Esophagus (tissue), 2 donors: Measurements from ENCODE around the gene CYSRT1. TPM values are rescaled to one million over a fixed set of nuclear protein-coding genes. Genes with fewer than 3 reads are reported as not detected.

Source experiments
- H3K27ac ChIP-seq, 2 donors: one replicate each; pipeline ENCODE4 v1.5.1; 2013; ENCODE audit warnings: low read depth in 2 of 2, mild to moderate bottlenecking in 2 of 2, inconsistent platforms in 1 of 2, low read length in 1 of 2, moderate library complexity in 1 of 2
- H3K27me3 ChIP-seq, 2 donors: one replicate each; pipeline ENCODE4 v1.6.1; 2013; ENCODE audit warnings: low read length in 2 of 2, control low read depth in 1 of 2, mild to moderate bottlenecking in 1 of 2; ENCODE audit not compliant: insufficient read depth in 2 of 2, control insufficient read depth in 1 of 2
- H3K36me3 ChIP-seq, 2 donors: one replicate each; pipeline ENCODE4 v1.6.1; 2013; ENCODE audit warnings: low read length in 1 of 2; ENCODE audit not compliant: control insufficient read depth in 2 of 2, insufficient read depth in 2 of 2
- H3K4me1 ChIP-seq, 2 donors: one replicate each; pipeline ENCODE4 v1.6.1; 2013; ENCODE audit warnings: low read length in 1 of 2; ENCODE audit not compliant: control insufficient read depth in 2 of 2, insufficient read depth in 2 of 2
- H3K4me3 ChIP-seq, 2 donors: one replicate each; pipeline ENCODE4 v1.5.1; 2013; ENCODE audit warnings: low read length in 2 of 2, mild to moderate bottlenecking in 2 of 2, low read depth in 1 of 2, moderate library complexity in 1 of 2
- H3K9me3 ChIP-seq, 2 donors: one replicate each; pipeline ENCODE4 v1.6.1; 2013; ENCODE audit warnings: mild to moderate bottlenecking in 2 of 2, low read depth in 1 of 2, low read length in 1 of 2, moderate library complexity in 1 of 2; ENCODE audit not compliant: control insufficient read depth in 2 of 2, insufficient read depth in 1 of 2
- WGBS, 2 donors: extraction: QIAGEN DNeasy Blood & Tissue Kit; methylation state at CpG; one replicate each; pipeline ENCODE4 v1.1.7; 2013; 5-methylcytosine and 5-hydroxymethylcytosine counted together
- polyA plus RNA-seq, 2 donors: library from polyadenylated mRNA; stranded (reverse); fragments of 200-250 nt; gene quantifications; one replicate each; pipeline ENCODE4 v1.2.3, GENCODE V29; 2013
- donor health status: healthy with polysubstance abuse.
- donor health status: Bipolar disorder and iron deficiency.

Gene CYSRT1
- polyA plus RNA-seq, 2 donors = 334 to 342 TPM

DNA sequence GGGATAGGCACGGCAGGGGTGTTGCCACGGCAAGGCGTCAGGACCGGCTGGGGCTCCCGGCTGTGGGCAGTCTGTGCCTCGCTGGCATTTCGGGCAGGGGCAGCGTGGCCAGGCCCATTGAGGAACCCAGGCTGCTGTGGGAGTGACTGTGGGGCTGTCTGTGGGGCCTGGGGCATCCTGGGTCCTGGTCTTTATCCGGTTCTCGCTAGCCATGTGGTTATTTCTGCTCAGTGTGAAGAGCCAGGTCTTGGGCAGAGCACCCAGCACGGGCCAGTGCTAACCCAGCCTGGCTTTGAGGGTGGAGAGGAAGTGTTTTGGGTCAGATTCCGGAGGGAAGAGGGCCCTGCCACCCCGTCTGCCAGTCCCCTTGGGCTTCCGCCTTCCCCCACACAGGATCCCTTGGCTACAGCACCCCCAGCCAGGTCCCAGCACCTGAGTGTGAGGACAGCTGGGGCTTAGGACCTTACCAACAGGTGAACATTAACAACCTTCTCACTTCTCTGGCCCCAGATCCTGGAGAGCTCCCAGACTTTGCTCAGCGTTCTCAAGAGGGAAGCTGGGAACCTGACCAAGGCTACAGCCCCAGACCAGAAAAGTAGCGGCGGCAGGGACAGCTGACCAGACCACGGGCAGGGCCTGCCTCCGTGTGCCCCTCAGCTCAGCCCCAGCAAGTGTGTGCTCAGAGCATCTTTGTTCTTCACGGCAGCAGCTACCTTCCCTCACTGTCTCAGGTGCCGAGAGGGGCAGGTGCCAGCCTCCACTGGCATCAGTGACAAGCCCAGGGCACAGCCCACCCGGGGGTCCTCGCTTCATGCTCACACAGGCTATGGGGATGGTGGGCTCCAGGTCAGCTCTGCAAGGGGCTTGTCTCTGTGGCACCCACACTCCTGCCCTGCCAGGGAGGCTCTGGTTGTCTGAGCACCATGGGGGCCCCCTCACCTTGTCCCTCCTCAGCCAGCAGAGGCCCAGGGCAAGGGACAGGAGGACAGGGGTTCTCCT is 35.4 kb upstream of the CYSRT1 start:
- H3K9me3 ChIP-seq = no peaks in the 10 kb centered on the region
- peak overlapping the region; percentile 99 for H3K27ac ChIP-seq
- 27 to 32% methylated on average over 23 of the region's 23 CpGs for WGBS, 2 donors
- H3K4me3 ChIP-seq = peak overlapping the region; percentile 90 to 95
- no peaks in the 10 kb centered on the region for H3K27me3 ChIP-seq
- H3K36me3 ChIP-seq = peaks cover 4 to 47% of the 10 kb centered on the region in 2 donors
- H3K4me1 ChIP-seq = peaks cover 20 to 45% of the 10 kb centered on the region in 2 donors

DNA sequence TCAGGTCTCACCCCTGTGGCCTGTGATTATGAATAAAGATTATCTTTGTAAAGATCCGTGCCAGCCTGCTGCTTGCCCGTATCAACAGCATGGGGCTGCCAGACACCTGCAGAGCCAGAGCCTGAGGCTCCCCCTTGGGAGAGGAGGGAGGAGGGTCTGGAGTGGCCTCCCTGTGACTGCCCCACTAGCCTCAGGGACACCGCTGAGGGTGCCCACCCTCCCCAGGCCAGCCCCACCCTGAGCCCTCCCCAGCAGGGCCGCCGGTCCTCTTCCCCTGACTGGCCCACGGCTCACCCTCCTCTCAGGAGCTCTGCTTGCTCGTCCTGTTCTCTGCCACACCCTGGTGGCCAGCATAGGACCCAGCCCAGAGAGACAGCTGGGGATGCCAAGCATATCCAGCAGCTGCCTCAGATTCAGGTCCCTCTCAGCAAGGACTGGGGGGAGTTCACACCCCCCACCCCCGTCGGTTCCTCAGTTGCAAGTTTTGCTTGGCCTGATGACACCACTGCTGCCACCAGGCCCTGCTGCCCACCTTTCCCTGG is 34.6 kb upstream of the CYSRT1 start:
- Histone ChIP-seq H3K9me3 (no peaks in the 10 kb centered on the region), H3K27me3 (no peaks in the 10 kb centered on the region), H3K4me1 (peaks cover 22 to 51% of the 10 kb centered on the region in 2 donors), H3K36me3 (peaks cover 3 to 40% of the 10 kb centered on the region in 2 donors), H3K27ac (peak overlapping the region; percentile 99), H3K4me3 (peak overlapping the region; percentile 90 to 95)
- 61 to 66% methylated on average over 6 to 9 of the region's 9 CpGs for WGBS, 2 donors

DNA sequence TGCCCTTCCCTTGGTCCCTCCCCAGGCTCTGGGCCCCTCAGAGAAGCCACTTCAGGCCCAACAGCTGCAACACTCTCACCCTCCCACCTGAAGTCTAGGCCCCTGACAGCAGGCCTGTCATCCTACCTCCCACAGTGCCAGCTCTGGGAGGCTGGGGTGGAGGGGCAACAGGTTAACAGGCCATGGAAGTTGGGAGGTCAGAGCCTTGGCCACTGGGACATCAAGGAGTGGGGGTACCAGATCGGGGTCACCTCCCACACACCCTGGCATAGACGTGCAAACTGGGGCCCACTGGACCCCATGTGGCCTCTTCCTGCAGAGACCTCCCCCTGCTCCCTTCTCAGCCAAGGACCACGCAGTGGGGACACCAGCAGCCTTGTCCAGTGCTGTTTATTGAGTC is 33.7 kb upstream of the CYSRT1 start:
- H3K9me3 ChIP-seq = no peaks in the 10 kb centered on the region
- H3K36me3 ChIP-seq = peaks cover 3 to 31% of the 10 kb centered on the region in 2 donors
- no peak overlapping the region for H3K4me3 ChIP-seq
- H3K27ac ChIP-seq = peak overlapping the region in 1 of 2 donors; percentile 34
- peaks cover 19 to 54% of the 10 kb centered on the region in 2 donors for H3K4me1 ChIP-seq
- no peaks in the 10 kb centered on the region for H3K27me3 ChIP-seq
- 66 to 74% methylated on average over 3 of the region's 3 CpGs for WGBS, 2 donors

DNA sequence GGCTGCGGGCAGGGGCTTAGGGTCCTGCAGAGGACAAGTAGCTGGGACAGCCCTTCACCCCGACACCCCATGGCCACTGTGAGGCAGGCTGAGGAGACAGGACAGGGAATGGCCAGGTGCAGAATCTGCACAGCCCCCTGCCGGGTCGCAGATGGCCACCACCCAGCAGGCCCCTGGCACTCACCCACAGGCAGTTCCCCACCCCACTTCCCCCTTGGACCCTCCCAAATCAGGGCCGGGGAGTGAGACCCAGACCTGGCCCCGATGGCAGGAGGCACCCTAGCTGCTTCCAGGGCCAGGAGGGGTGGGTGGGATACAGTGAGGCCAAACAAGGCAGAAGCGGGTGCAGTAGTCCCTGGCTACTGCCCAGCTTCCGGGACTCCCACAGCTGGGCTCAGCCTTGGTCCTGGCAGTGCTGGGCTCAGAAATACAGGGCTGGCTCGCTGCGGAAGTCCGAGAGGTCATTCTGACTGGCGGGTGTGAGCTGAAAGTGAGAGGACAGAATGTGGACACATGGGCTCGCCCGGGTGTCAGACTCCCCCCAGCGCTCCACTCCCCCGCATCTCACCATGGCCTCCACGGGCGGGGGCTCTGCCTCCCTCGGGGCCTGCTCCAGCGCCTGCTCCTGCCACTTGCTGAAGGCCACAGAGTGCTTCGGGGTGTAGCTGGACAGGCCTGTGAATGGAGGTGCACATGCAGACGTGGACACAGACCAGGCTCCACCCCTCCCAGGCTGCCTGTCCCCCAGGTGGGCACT is 33.1 kb upstream of the CYSRT1 start:
- Histone ChIP-seq H3K36me3 (peaks cover 3 to 28% of the 10 kb centered on the region in 2 donors), H3K4me3 (no peak overlapping the region), H3K27ac (peak overlapping the region in 1 of 2 donors; percentile 34), H3K9me3 (no peaks in the 10 kb centered on the region), H3K27me3 (no peaks in the 10 kb centered on the region), H3K4me1 (peaks cover 20 to 51% of the 10 kb centered on the region in 2 donors)
- WGBS, 2 donors = 84% methylated on average over 20 to 22 of the region's 22 CpGs

DNA sequence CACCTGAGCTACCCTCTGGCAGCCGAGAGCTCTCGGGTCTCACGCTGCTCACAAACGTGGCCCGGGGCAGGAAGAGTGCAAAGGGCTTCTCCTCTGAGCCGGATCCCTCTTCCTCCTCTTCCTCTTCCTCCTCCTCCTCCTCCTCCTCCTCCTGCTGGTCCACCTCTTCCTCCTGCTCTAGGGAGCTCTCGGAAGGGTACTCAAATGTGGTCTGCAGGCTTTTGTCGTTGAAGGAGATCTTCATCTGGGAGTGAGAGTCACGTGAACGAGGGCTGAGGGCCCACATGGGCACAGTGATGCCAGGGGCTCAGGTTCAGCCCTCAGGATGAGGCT is 32.6 kb upstream of the CYSRT1 start:
- Histone ChIP-seq H3K27me3 (no peaks in the 10 kb centered on the region), H3K4me1 (peaks cover 16 to 48% of the 10 kb centered on the region in 2 donors), H3K9me3 (no peaks in the 10 kb centered on the region), H3K36me3 (peaks cover 3 to 26% of the 10 kb centered on the region in 2 donors), H3K4me3 (no peak overlapping the region), H3K27ac (no peak overlapping the region)
- 80 to 84% methylated on average over 10 of the region's 10 CpGs for WGBS, 2 donors

DNA sequence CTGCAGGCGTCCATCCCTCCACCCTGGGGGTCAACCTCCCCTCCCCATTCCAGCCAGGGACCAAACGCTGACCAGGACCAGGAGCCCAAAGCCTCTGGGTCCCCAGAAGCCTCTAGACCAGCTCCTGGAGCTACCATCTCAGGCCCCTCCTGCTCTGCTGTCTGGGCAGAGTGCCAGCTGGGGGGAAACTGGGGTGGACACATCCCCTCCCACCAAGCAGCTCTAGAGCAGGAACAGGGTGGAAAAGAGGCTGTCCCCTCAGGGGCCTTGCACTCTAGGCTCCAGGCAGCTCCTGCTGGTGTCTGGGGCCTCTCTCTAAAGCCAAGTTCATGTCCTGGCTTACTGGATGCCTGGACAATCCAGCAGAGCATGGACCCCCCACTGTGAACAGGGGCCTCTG is 32.1 kb upstream of the CYSRT1 start:
- 72 to 93% methylated on average over 2 of the region's 2 CpGs for WGBS, 2 donors
- H3K9me3 ChIP-seq = no peaks in the 10 kb centered on the region
- H3K27me3 ChIP-seq = no peaks in the 10 kb centered on the region
- H3K36me3 ChIP-seq = peaks cover 3 to 26% of the 10 kb centered on the region in 2 donors
- no peak overlapping the region for H3K27ac ChIP-seq
- H3K4me3 ChIP-seq = no peak overlapping the region
- H3K4me1 ChIP-seq = peaks cover 17 to 50% of the 10 kb centered on the region in 2 donors

DNA sequence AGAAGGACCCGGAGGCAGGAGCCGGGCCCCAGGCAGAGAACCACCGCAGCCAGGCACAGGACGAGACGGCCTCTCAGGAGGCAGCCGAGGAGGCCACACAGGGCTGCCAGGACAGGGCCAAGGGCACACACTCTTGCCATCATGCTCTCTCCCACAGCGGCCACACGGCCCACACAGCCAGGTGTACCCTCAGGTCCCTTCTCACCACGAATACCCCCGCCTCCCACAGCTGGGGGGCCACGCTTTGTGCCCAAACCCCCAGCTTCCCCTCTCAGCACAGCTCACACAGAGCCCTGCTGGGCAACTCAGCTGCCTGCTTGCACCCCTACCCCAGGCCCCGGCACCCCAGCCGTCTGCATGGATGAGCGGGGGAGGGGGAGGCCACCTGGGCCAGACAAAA is 31.2 kb upstream of the CYSRT1 start:
- no peaks in the 10 kb centered on the region for H3K9me3 ChIP-seq
- no peak overlapping the region for H3K27ac ChIP-seq
- peaks cover 3 to 26% of the 10 kb centered on the region in 2 donors for H3K36me3 ChIP-seq
- no peaks in the 10 kb centered on the region for H3K27me3 ChIP-seq
- H3K4me1 ChIP-seq = peaks cover 26 to 56% of the 10 kb centered on the region in 2 donors
- no peak overlapping the region for H3K4me3 ChIP-seq
- 75 to 80% methylated on average over 12 to 14 of the region's 14 CpGs for WGBS, 2 donors

DNA sequence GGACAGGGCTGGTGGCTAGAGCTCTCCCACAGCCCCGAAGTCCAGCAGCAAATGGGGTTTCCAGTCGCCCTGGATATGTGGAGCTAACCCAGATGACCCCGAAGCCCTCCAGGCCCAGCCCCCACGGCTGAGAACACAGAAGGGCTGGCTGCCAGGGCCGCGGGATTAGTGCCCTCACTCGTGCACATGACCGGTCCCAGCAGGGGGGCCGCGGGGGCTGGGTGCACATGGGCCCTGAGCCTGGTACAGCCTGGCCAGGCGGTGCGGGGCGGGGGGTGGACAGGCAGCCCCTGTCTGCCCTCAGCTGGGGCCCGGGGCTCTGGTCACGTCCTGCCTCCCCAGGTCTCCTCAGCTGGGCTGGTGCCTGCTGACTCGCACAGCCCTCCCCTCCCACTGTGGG is 30.6 kb upstream of the CYSRT1 start:
- peak overlapping the region in 1 of 2 donors; percentile 31 for H3K4me3 ChIP-seq
- H3K4me1 ChIP-seq = peaks cover 32 to 60% of the 10 kb centered on the region in 2 donors
- peaks cover 3 to 26% of the 10 kb centered on the region in 2 donors for H3K36me3 ChIP-seq
- WGBS, 2 donors = 41 to 45% methylated on average over 15 to 16 of the region's 16 CpGs
- H3K9me3 ChIP-seq = no peaks in the 10 kb centered on the region
- peak overlapping the region; percentile 87 to 91 for H3K27ac ChIP-seq
- no peaks in the 10 kb centered on the region for H3K27me3 ChIP-seq

DNA sequence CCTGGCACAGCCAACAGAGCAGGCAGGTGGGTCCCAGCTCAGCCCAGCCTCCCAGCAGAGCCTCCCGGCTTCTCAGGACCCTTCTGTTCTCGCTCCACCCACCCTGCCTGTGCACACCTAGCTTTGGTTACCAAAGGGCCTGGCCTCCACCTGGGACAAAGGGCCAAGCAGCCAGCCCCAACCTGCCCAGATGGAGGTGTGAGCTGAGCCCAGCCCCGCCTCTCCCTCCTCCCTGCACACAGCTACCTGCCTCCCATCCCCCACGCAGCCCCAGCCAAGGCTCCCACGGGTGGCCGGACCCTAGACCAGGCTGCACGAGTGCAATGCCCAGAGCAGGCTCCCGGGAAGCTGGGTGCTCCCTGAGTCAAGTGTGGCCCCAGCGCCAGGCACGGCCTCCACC is 30.1 kb upstream of the CYSRT1 start:
- Histone ChIP-seq H3K4me1 (peaks cover 30 to 58% of the 10 kb centered on the region in 2 donors), H3K4me3 (peak overlapping the region; percentile 17 to 31), H3K9me3 (no peaks in the 10 kb centered on the region), H3K36me3 (peaks cover 3 to 24% of the 10 kb centered on the region in 2 donors), H3K27me3 (no peaks in the 10 kb centered on the region), H3K27ac (peak overlapping the region; percentile 87 to 91)
- 47 to 51% methylated on average over 10 of the region's 10 CpGs for WGBS, 2 donors
